ENCODE measurements around the gene TSEN54. TPM values are rescaled to one million over a fixed set of nuclear protein-coding genes. Genes with fewer than 3 reads are reported as not detected.
"Not testable (repeated sequence)": the region's sequence is repeated elsewhere in the genome, so short reads cannot be mapped to it uniquely, and the experiment has no call there.

TSEN54 gene
- total RNA-seq, 1 experiment from 2014 or later = 42.6 TPM

- intact Hi-C loops (cut with micrococcal nuclease; ENCODE audit: unreplicated experiment) = no loop called here
- peaks cover 7% of the 10 kb centered on the region for H3K36me3 ChIP-seq (ENCODE audit: low read depth)
- CTCF ChIA-PET = no interaction called here
- POLR2A ChIA-PET (ENCODE audit: unreplicated experiment) = no interaction called here
- DNase-seq = no peak
- no peak overlapping the region for H3K4me3 ChIP-seq
- H3K79me2 ChIP-seq (ENCODE audit: low read depth) = no peaks in the 10 kb centered on the region
- no TSS peak for BruUV-seq (replicated peaks)
- no peaks in the 10 kb centered on the region for H4K20me1 ChIP-seq (ENCODE audit: insufficient read depth)
- H3K27ac ChIP-seq = no peak overlapping the region
- H2AFZ ChIP-seq = no peak overlapping the region
- H3K27me3 ChIP-seq (ENCODE audit: insufficient read depth, low read depth) = no peaks in the 10 kb centered on the region
- H3K4me2 ChIP-seq = no peak overlapping the region
- H3F3A ChIP-seq (ENCODE audit: insufficient read depth, low read depth) = no peaks in the 10 kb centered on the region
- no peak for TF ChIP-seq EZH2 (IDR thresholded peaks at IDR 0.05; ENCODE audit: low read depth)
- TF ChIP-seq, protein P1, sequence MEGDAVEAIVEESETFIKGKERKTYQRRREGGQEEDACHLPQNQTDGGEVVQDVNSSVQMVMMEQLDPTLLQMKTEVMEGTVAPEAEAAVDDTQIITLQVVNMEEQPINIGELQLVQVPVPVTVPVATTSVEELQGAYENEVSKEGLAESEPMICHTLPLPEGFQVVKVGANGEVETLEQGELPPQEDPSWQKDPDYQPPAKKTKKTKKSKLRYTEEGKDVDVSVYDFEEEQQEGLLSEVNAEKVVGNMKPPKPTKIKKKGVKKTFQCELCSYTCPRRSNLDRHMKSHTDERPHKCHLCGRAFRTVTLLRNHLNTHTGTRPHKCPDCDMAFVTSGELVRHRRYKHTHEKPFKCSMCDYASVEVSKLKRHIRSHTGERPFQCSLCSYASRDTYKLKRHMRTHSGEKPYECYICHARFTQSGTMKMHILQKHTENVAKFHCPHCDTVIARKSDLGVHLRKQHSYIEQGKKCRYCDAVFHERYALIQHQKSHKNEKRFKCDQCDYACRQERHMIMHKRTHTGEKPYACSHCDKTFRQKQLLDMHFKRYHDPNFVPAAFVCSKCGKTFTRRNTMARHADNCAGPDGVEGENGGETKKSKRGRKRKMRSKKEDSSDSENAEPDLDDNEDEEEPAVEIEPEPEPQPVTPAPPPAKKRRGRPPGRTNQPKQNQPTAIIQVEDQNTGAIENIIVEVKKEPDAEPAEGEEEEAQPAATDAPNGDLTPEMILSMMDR (conservative IDR thresholded peaks at IDR 0.05) = no peak
- no peaks in the 10 kb centered on the region for H3K9me2 ChIP-seq (ENCODE audit: insufficient read depth)
- no peaks in the 10 kb centered on the region for H3K4me1 ChIP-seq (replicated peaks; ENCODE audit: insufficient read depth)
- no peaks in the 10 kb centered on the region for H3K9me3 ChIP-seq (ENCODE audit: insufficient read depth, low read depth)
These were observed 39.4 kb upstream of the TSEN54 start for GRCh38 chr17:75476752-75477489.

DNA sequence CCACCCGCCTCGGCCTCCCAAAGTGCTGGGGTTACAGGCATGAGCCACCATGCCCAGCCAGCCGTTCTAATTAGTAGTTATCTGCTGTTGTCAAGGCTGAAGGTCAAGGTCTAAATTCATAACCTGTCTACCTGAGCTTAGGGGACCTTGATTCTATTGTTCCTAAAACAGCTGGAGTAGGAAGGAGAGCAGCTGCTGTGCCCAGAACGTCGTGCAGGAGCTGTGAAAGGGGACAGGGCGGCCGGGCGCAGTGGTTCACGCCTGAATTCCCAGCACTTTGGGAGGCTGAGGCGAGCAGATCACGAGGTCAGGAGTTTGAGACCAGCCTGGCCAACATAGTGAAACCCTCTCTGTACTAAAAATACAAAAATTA is 38.9 kb upstream of the TSEN54 start:
- H3K36me3 ChIP-seq (ENCODE audit: low read depth); H3K27me3 ChIP-seq (ENCODE audit: insufficient read depth, low read depth); H3K27ac ChIP-seq; H3K9me2 ChIP-seq (ENCODE audit: insufficient read depth); H2AFZ ChIP-seq; H3K79me2 ChIP-seq (ENCODE audit: low read depth); H3K4me2 ChIP-seq; H3K4me1 ChIP-seq (replicated peaks; ENCODE audit: insufficient read depth); H3F3A ChIP-seq (ENCODE audit: insufficient read depth, low read depth); CTCF ChIA-PET; intact Hi-C loops (cut with micrococcal nuclease; ENCODE audit: unreplicated experiment); H3K4me3 ChIP-seq; BruUV-seq (replicated peaks); H3K9me3 ChIP-seq (ENCODE audit: insufficient read depth, low read depth); DNase-seq; H4K20me1 ChIP-seq (ENCODE audit: insufficient read depth): not testable (repeated sequence)
- POLR2A ChIA-PET (ENCODE audit: unreplicated experiment) = interaction anchor here (0.6 kb wide), 1 partner anchor 21 kb away, joined by 4 read pairs; the partner anchor contains the start of gene TMEM94

DNA sequence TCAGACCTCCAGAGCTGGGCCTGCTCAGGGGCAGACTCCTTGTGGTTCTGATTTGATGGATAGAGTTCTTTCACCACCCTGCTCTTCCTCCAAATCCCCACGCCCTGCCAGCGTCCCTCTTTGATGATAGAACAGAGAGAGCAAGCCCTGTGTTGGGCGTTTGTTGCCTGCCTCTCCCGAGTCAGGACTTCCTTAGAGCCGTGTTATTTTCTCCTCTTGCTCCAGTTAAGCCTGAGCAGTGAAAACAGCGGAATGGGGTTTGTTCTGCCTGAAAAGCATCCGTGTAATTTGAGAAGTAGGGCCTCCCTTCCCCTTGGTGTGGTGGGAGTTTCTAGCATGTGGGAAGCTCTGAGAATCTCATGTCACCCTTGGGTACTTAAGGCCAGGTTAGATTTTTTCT is 37.8 kb upstream of the TSEN54 start:
- BruUV-seq (replicated peaks) = no TSS peak
- no peaks in the 10 kb centered on the region for H3K9me2 ChIP-seq (ENCODE audit: insufficient read depth)
- POLR2A ChIA-PET (ENCODE audit: unreplicated experiment) = no interaction called here
- H2AFZ ChIP-seq = no peak overlapping the region
- intact Hi-C loops (cut with micrococcal nuclease; ENCODE audit: unreplicated experiment) = no loop called here
- peaks cover 6% of the 10 kb centered on the region for H4K20me1 ChIP-seq (ENCODE audit: insufficient read depth)
- H3K27ac ChIP-seq = no peak overlapping the region
- no peak overlapping the region for H3K4me3 ChIP-seq
- H3F3A ChIP-seq (ENCODE audit: insufficient read depth, low read depth) = no peaks in the 10 kb centered on the region
- H3K79me2 ChIP-seq (ENCODE audit: low read depth) = no peaks in the 10 kb centered on the region
- CTCF ChIA-PET = interaction anchor here (0.6 kb wide), 1 partner anchor 200 kb away, joined by 3 read pairs; no protein-coding TSS in a partner anchor
- no peak for TF ChIP-seq EZH2 (IDR thresholded peaks at IDR 0.05; ENCODE audit: low read depth)
- TF ChIP-seq, protein P1 (conservative IDR thresholded peaks at IDR 0.05) = no peak
- H3K4me1 ChIP-seq (replicated peaks; ENCODE audit: insufficient read depth) = no peaks in the 10 kb centered on the region
- H3K4me2 ChIP-seq = no peak overlapping the region
- no peaks in the 10 kb centered on the region for H3K9me3 ChIP-seq (ENCODE audit: insufficient read depth, low read depth)
- DNase-seq = no peak
- H3K36me3 ChIP-seq (ENCODE audit: low read depth) = no peaks in the 10 kb centered on the region
- H3K27me3 ChIP-seq (ENCODE audit: insufficient read depth, low read depth) = no peaks in the 10 kb centered on the region

DNA sequence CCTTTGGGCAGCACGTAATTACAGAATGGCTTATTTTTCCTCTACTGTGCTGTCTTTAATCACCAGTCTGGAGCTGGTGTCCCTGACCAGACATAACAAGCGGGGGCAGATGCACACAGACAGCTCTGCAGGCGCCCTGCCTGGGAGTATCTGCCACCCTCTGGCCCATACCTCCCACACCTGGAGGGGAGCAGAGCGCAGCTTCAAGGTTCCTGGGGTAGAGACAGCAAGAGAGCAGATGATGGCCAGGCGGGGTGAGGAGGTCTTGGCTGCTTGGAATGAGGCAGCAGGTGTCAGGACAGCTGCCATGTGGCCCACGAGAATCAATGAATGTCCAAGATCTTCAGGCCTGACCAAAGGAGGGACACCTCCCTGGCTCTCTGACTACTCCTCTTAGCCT is 36.0 kb upstream of the TSEN54 start:
- intact Hi-C loops (cut with micrococcal nuclease; ENCODE audit: unreplicated experiment) = no loop called here
- no peak overlapping the region for H3K4me3 ChIP-seq
- POLR2A ChIA-PET (ENCODE audit: unreplicated experiment) = interaction anchor here (0.6 kb wide), 1 partner anchor 83 kb away, joined by 3 read pairs; no protein-coding TSS in a partner anchor
- no peaks in the 10 kb centered on the region for H3K4me1 ChIP-seq (replicated peaks; ENCODE audit: insufficient read depth)
- no peak for DNase-seq
- no peaks in the 10 kb centered on the region for H3K79me2 ChIP-seq (ENCODE audit: low read depth)
- TF ChIP-seq EZH2 (IDR thresholded peaks at IDR 0.05; ENCODE audit: low read depth) = no peak
- peaks cover 9% of the 10 kb centered on the region for H4K20me1 ChIP-seq (ENCODE audit: insufficient read depth)
- no peak overlapping the region for H3K27ac ChIP-seq
- no peaks in the 10 kb centered on the region for H3K27me3 ChIP-seq (ENCODE audit: insufficient read depth, low read depth)
- BruUV-seq (replicated peaks) = no TSS peak
- H3K36me3 ChIP-seq (ENCODE audit: low read depth) = no peaks in the 10 kb centered on the region
- no peaks in the 10 kb centered on the region for H3F3A ChIP-seq (ENCODE audit: insufficient read depth, low read depth)
- CTCF ChIA-PET = no interaction called here
- no peak overlapping the region for H3K4me2 ChIP-seq
- no peaks in the 10 kb centered on the region for H3K9me2 ChIP-seq (ENCODE audit: insufficient read depth)
- no peaks in the 10 kb centered on the region for H3K9me3 ChIP-seq (ENCODE audit: insufficient read depth, low read depth)
- H2AFZ ChIP-seq = no peak overlapping the region

All from PC-9 (cell line).